Endothelial cell of umbilical vein (primary cell): ENCODE results near the gene ZCWPW1. TPM values are rescaled to one million over a fixed set of nuclear protein-coding genes. Genes with fewer than 3 reads are reported as not detected.

ENCODE experiments used
- polyA plus RNA-seq, 4 experiments: library from polyadenylated mRNA; depleted of rRNA in 3 of 4; stranded (reverse) in 3 of 4; unstranded in 1 of 4; fragments of >200 nt; gene quantifications; 2 replicates each; pipeline versions ENCODE4 v1.2.1 to v1.2.3, GENCODE V29; 2011 to 2012; ENCODE audit warnings: missing spikeins in 1 of 4
- total RNA-seq: library from RNA; stranded (reverse); gene quantifications from 2 replicates; pipeline ENCODE4 v1.2.3, GENCODE V29; 2021

Gene ZCWPW1
- total and polyA plus RNA-seq, 2 donors (not counting 3 experiments of a cell fraction or from before 2014, with no cell fraction given), result 0.31 to 0.32 TPM

Other genes starting within 250 kb of the ZCWPW1 start
- 0.80 TPM in 1 of 2 replicates, not detected in the other for gene PVRIG, start 208.8 kb downstream of the ZCWPW1 start, total RNA-seq
- gene PVRIG, start 208.8 kb downstream of the ZCWPW1 start, polyA plus RNA-seq, result not detected in 2 replicates
- gene SPDYE3, start 121.0 kb downstream of the ZCWPW1 start, total RNA-seq, result not detected in 2 replicates
- gene SPDYE3, start 121.0 kb downstream of the ZCWPW1 start, polyA plus RNA-seq, result not detected in 2 replicates
- 36.5 and 42.5 TPM in 2 replicates for gene PILRB, start 70.6 kb downstream of the ZCWPW1 start, total RNA-seq
- gene PILRB, start 70.6 kb downstream of the ZCWPW1 start, polyA plus RNA-seq, result 45.2 and 47.9 TPM in 2 replicates
- 0.53 and 1.3 TPM in 2 replicates for gene PILRA, start 55.2 kb downstream of the ZCWPW1 start, total RNA-seq
- 0.61 and 0.67 TPM in 2 replicates for gene PILRA, start 55.2 kb downstream of the ZCWPW1 start, polyA plus RNA-seq
- gene MEPCE, start 1.1 kb upstream of the ZCWPW1 start, total RNA-seq, result 37.1 and 45.8 TPM in 2 replicates
- 23.3 and 24.3 TPM in 2 replicates for gene MEPCE, start 1.1 kb upstream of the ZCWPW1 start, polyA plus RNA-seq
- gene PPP1R35, start 7.8 kb upstream of the ZCWPW1 start, total RNA-seq, result 42.4 and 46.1 TPM in 2 replicates
- gene PPP1R35, start 7.8 kb upstream of the ZCWPW1 start, polyA plus RNA-seq, result 37.7 and 47.9 TPM in 2 replicates
- gene SPACDR, start 35.6 kb upstream of the ZCWPW1 start, total RNA-seq, result 1.5 and 4.1 TPM in 2 replicates
- 1.6 and 1.9 TPM in 2 replicates for gene SPACDR, start 35.6 kb upstream of the ZCWPW1 start, polyA plus RNA-seq
- gene TSC22D4, start 50.5 kb upstream of the ZCWPW1 start, total RNA-seq, result 66.3 and 84.4 TPM in 2 replicates
- gene TSC22D4, start 50.5 kb upstream of the ZCWPW1 start, polyA plus RNA-seq, result 40.1 and 52.5 TPM in 2 replicates
- 2.0 and 2.8 TPM in 2 replicates for gene NYAP1, start 55.2 kb upstream of the ZCWPW1 start, total RNA-seq
- 0.37 and 0.46 TPM in 2 replicates for gene NYAP1, start 55.2 kb upstream of the ZCWPW1 start, polyA plus RNA-seq
- gene AGFG2, start 110.5 kb upstream of the ZCWPW1 start, total RNA-seq, result 36.3 and 44.6 TPM in 2 replicates
- gene AGFG2, start 110.5 kb upstream of the ZCWPW1 start, polyA plus RNA-seq, result 33.6 and 47.9 TPM in 2 replicates
- gene SAP25, start 145.2 kb upstream of the ZCWPW1 start, total RNA-seq, result 2.4 and 3.2 TPM in 2 replicates
- gene SAP25, start 145.2 kb upstream of the ZCWPW1 start, polyA plus RNA-seq, result 3.2 and 5.0 TPM in 2 replicates
- gene LRCH4, start 157.4 kb upstream of the ZCWPW1 start, total RNA-seq, result 56.1 and 61.5 TPM in 2 replicates
- gene LRCH4, start 157.4 kb upstream of the ZCWPW1 start, polyA plus RNA-seq, result 32.1 and 40.6 TPM in 2 replicates
- gene FBXO24, start 157.6 kb upstream of the ZCWPW1 start, total RNA-seq, result 0.35 and 0.38 TPM in 2 replicates
- gene FBXO24, start 157.6 kb upstream of the ZCWPW1 start, polyA plus RNA-seq, result 0.16 and 0.37 TPM in 2 replicates
- 4.3 and 4.7 TPM in 2 replicates for gene PCOLCE, start 173.7 kb upstream of the ZCWPW1 start, total RNA-seq
- gene PCOLCE, start 173.7 kb upstream of the ZCWPW1 start, polyA plus RNA-seq, result 1.2 and 2.5 TPM in 2 replicates
- 24.2 and 24.4 TPM in 2 replicates for gene MOSPD3, start 183.8 kb upstream of the ZCWPW1 start, total RNA-seq
- 40.7 and 53.5 TPM in 2 replicates for gene MOSPD3, start 183.8 kb upstream of the ZCWPW1 start, polyA plus RNA-seq
- gene TFR2, start 212.8 kb upstream of the ZCWPW1 start, total RNA-seq, result 0.60 and 0.95 TPM in 2 replicates
- gene TFR2, start 212.8 kb upstream of the ZCWPW1 start, polyA plus RNA-seq, result 0.32 and 0.37 TPM in 2 replicates
- gene ACTL6B, start 227.7 kb upstream of the ZCWPW1 start, total RNA-seq, result not detected in 2 replicates
- not detected in 2 replicates for gene ACTL6B, start 227.7 kb upstream of the ZCWPW1 start, polyA plus RNA-seq
- gene GNB2, start 245.0 kb upstream of the ZCWPW1 start, total RNA-seq, result 297 and 300 TPM in 2 replicates
- gene GNB2, start 245.0 kb upstream of the ZCWPW1 start, polyA plus RNA-seq, result 433 and 502 TPM in 2 replicates